ENCODE data around the gene WDTC1.

WDTC1 gene

DNA sequence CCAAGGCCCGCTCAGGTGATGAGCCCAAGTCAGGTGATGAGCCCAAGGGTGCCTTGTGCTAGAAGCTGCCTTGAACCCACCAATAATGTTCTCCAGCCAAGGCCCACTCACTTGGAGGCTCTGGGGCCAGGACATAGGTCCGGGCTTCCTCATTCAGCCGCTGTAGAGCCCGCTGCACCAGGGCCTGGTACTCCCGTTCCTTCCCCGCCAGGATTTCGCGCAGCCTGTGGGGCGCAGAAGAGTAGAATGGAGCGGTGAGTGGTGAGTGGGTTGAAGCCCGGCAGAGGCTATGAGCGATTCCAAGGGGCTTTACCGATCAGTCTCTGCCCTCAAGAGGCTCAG lies 121.8 kb downstream of the WDTC1 start:
- DNase-seq (ENCODE audit: low spot score): no peak

DNA sequence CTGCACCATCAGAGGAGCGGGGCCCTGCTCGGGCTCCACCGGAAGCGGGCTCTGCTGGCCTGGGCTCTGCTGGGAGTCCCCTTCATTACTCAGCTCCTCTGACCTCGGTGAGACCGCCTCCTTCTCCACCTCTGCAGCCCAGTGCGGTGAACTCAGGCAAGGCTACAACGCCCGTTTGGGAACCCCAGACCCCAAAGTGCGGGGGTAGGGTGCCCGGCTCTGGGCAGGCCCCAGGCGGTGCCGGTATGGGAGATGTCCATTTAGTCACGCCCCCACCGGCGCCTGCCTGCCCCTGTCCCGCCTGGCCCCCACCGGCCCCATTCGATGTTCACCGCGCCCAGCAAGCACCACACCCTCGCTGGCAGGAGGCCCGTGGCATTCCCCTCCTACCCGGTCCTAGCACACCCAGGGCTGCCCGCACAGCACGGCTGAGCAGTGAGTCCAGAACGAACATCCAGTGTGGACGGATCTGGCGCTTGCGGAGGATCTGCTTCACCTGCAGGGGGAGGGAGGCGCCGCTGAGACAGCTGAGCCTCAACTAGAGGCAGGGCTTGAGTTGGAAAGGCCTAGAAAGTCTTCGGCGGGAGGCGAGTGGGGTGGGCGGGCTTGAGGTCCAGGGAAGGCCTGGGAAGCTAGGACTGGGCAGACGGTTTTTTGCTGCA lies 122.3 kb downstream of the WDTC1 start:
- DNase-seq (ENCODE audit: low spot score): peak; percentile 54

DNA sequence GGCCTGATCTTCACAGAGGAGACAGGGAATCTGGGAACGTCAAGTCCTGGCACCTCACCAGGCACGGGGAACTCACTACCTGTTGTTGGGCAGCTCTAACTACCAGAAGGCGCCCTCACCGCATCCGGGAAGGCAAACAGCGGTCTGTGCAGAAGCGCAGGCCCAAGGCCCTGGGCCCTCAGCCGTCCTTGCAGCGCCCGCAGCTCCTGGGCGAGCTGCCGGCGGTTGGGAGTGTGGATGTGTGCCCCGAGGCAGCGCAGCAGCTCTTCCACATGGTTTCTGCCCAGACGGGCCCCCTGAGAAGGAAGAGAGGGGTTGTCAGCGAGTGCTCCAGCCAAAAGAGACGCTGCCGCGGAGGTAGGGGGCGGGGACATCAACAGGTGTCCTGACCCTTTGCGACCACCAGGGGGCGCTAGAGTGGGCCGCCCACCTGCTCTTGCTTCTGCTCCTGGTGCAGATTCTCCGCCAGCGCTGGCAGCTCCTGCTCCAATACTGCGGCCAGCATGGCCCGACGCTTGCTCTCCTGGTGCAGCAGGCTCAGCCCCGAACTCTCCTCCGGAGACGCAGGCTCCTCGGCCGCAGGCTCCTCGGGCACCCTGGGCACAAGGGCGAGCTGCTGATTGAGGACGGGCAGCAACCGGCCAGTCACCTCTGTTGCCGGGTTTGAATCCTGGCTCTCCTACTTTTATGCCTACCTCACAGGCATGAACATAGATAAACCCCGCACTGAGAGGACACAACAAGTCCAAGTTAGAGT lies 123.0 kb downstream of the WDTC1 start:
- peak; percentile 83 for DNase-seq (ENCODE audit: low spot score)

Measured in CD4-positive, alpha-beta T cell treated with Interleukin-6 at 100 ng/mL for 8 hours (primary cell).